B cell (primary cell): ENCODE results near the gene COL13A1. TPM values are rescaled to one million over a fixed set of nuclear protein-coding genes. Genes with fewer than 3 reads are reported as not detected.

Experiments used
- ATAC-seq: fragments of 200-7000 bp; cut with Tn5 transposase; one replicate; pipeline ENCODE4 v1.10.0; 2021; ENCODE audit warnings: low read depth, mild to moderate bottlenecking, moderate number of reproducible peaks, moderate library complexity
- CTCF ChIA-PET: fragments of 350-600 bp; sonication (Branson Sonifier 250); formaldehyde crosslinking; loops from one replicate; lab custom pipeline; 2021; ENCODE audit warnings: antibody characterized with exemption, inconsistent platforms; lab: Charles Lee
- POLR2A ChIA-PET: fragments of 350-600 bp; sonication (Branson Sonifier 250); formaldehyde crosslinking; loops from one replicate; lab custom pipeline; 2021; ENCODE audit warnings: antibody characterized with exemption; lab: Charles Lee
- DNase-seq: peaks from one replicate; pipeline ENCODE4 v3.0.0; 2013
- H2AFZ ChIP-seq: 2 replicates; pipeline ENCODE4 v1.6.1; 2012; ENCODE audit warnings: mild to moderate bottlenecking, low read depth, low read length; ENCODE audit not compliant: insufficient read depth, poor library complexity, severe bottlenecking
- H3K27ac ChIP-seq, 2 donors: 1 replicate in 1 of 2; 2 replicates in 1 of 2; pipeline ENCODE4 v1.5.1; 2012 to 2013; ENCODE audit warnings: low read length in 2 of 2, mild to moderate bottlenecking in 2 of 2, moderate library complexity in 1 of 2
- H3K27me3 ChIP-seq, 4 experiments: fragments of 200-600 bp in 1 of 4; sonication (generic) in 1 of 4; replicated peaks in 1 of 4; 1 replicate in 2 of 4; 2 replicates in 2 of 4; pipeline versions ENCODE4 v1.6.1 to v1.7.0; 2013 to 2016; ENCODE audit warnings: low read length in 3 of 4, mild to moderate bottlenecking in 2 of 4, mixed read lengths in 1 of 4, moderate library complexity in 1 of 4; ENCODE audit not compliant: insufficient read depth in 4 of 4, control insufficient read depth in 3 of 4; ENCODE audit errors: control extremely low read depth in 1 of 4
- H3K36me3 ChIP-seq, 2 experiments: replicated peaks in 1 of 2; 1 replicate in 1 of 2; 2 replicates in 1 of 2; pipeline versions ENCODE4 v1.6.1 to v1.7.1; 2013; ENCODE audit warnings: low read length in 1 of 2; ENCODE audit not compliant: insufficient read depth in 2 of 2, control insufficient read depth in 1 of 2; ENCODE audit errors: control extremely low read depth in 1 of 2, extremely low read depth in 1 of 2
- H3K4me1 ChIP-seq, 2 donors: fragments of 200-600 bp in 1 of 2; sonication (generic) in 1 of 2; 1 replicate in 1 of 2; 2 replicates in 1 of 2; pipeline versions ENCODE4 v1.5.1 to v1.6.1; 2013 to 2017; ENCODE audit warnings: low read length in 2 of 2; ENCODE audit not compliant: control insufficient read depth in 2 of 2, insufficient read depth in 2 of 2
- H3K4me2 ChIP-seq: replicated peaks from 2 replicates; pipeline ENCODE3; 2012; ENCODE audit warnings: mild to moderate bottlenecking, low read depth, low read length; ENCODE audit not compliant: poor library complexity, severe bottlenecking
- H3K4me3 ChIP-seq, 5 experiments: fragments of 200-600 bp in 1 of 5; sonication (generic) in 1 of 5; 1 replicate in 3 of 5; 2 replicates in 2 of 5; pipeline versions ENCODE4 v1.5.1 to v1.7.0; 2011 to 2016; ENCODE audit warnings: low read length in 4 of 5, mild to moderate bottlenecking in 4 of 5, low read depth in 2 of 5, control low read depth in 1 of 5, moderate library complexity in 1 of 5; ENCODE audit not compliant: insufficient read depth in 1 of 5; ENCODE audit errors: control extremely low read depth in 1 of 5, extremely low read depth in 1 of 5
- H3K79me2 ChIP-seq: fragments of 200-600 bp; sonication (generic); one replicate; pipeline ENCODE4 v1.6.0; 2016; ENCODE audit warnings: low read length; ENCODE audit not compliant: control insufficient read depth, insufficient read depth
- H3K9ac ChIP-seq: fragments of 200-600 bp; sonication (generic); 2 replicates; pipeline ENCODE4 v1.6.1; 2017; ENCODE audit warnings: mild to moderate bottlenecking, low read length, moderate library complexity
- H3K9me3 ChIP-seq, 3 donors: one replicate each; pipeline versions ENCODE4 v1.6.1 to v1.7.1; 2013; ENCODE audit warnings: low read length in 2 of 3; ENCODE audit not compliant: control insufficient read depth in 2 of 3, insufficient read depth in 1 of 3; ENCODE audit errors: control extremely low read depth in 1 of 3
- H4K20me1 ChIP-seq: 2 replicates; pipeline ENCODE4 v1.6.0; 2012; ENCODE audit warnings: mild to moderate bottlenecking, low read length; ENCODE audit not compliant: insufficient read depth, control insufficient read depth, poor library complexity, severe bottlenecking
- H3K27ac Mint-ChIP-seq: one replicate; pipeline ENCODE4 v1.8.0; 2021; ENCODE audit warnings: mixed read lengths
- H3K27me3 Mint-ChIP-seq: one replicate; pipeline ENCODE4 v1.8.0; 2021; ENCODE audit warnings: mixed read lengths
- H3K4me1 Mint-ChIP-seq: one replicate; pipeline ENCODE4 v1.8.0; 2021; ENCODE audit warnings: mixed read lengths
- H3K4me3 Mint-ChIP-seq: one replicate; pipeline ENCODE4 v1.8.0; 2021; ENCODE audit warnings: mixed read lengths
- H3K9me3 Mint-ChIP-seq: one replicate; pipeline ENCODE4 v1.8.0; 2022; ENCODE audit warnings: mixed read lengths; ENCODE audit not compliant: insufficient read depth
- CTCF ChIP-seq: fragments of 200-600 bp; IDR thresholded peaks from one replicate; pipeline ENCODE4 v1.8.0; 2022; ENCODE audit warnings: antibody characterized with exemption, mild to moderate bottlenecking
- EZH2 ChIP-seq: IDR thresholded peaks from 2 replicates; pipeline ENCODE4 v1.6.1; 2012; ENCODE audit warnings: borderline replicate concordance, low read depth, mild to moderate bottlenecking, moderate library complexity, low read length; ENCODE audit not compliant: insufficient read depth, poor library complexity, severe bottlenecking
- WGBS: methylation state at CpG from one replicate; pipeline ENCODE4 v1.1.5; 2013; ENCODE audit warnings: missing lambda C conversion rate; ENCODE audit not compliant: insufficient coverage; 5-methylcytosine and 5-hydroxymethylcytosine counted together
- intact Hi-C: fragments of 100-400 bp; cut with micrococcal nuclease; formaldehyde crosslinking; loops from one replicate; pipeline ENCODE4 v1.10.0; 2022
- polyA plus RNA-seq: library from polyadenylated mRNA; depleted of rRNA; stranded (reverse); fragments of >200 nt; gene quantifications from 2 replicates; pipeline ENCODE4 v1.2.3, GENCODE V29; 2012
- total RNA-seq, 2 donors: library from RNA; stranded (reverse); fragments of 120-200 nt in 1 of 2; gene quantifications; 1 replicate in 1 of 2; 2 replicates in 1 of 2; pipeline versions ENCODE4 v1.2.3 to v1.2.4, GENCODE V29; 2013 to 2022

COL13A1 gene
- total and polyA plus RNA-seq, 2 donors (not counting 1 experiment from before 2014, with no cell fraction given) = not detected

GRCh38 chr10:69853064-69853463 is 51.4 kb downstream of the COL13A1 start:
- intact Hi-C loops = no loop called here
- Histone ChIP-seq H3K27me3 (no peaks in the 10 kb centered on the region), H3K27ac (no peak overlapping the region), H3K36me3 (no peaks in the 10 kb centered on the region), H3K4me3 (no peak overlapping the region), H3K4me1 (no peaks in the 10 kb centered on the region), H4K20me1 (no peaks in the 10 kb centered on the region), H2AFZ (no peak overlapping the region), H3K9me3 (no peaks in the 10 kb centered on the region), H3K79me2 (no peaks in the 10 kb centered on the region), H3K9ac (no peak overlapping the region), H3K4me2 (no peak overlapping the region)
- TF ChIP-seq CTCF = no peak
- no peak for TF ChIP-seq EZH2
- ATAC-seq = no peak
- 92% methylated on average over 5 of the region's 7 CpGs for WGBS
- H3K4me1 Mint-ChIP-seq = no peaks in the 10 kb centered on the region
- H3K4me3 Mint-ChIP-seq = no peak overlapping the region
- no peak for DNase-seq
- H3K27me3 Mint-ChIP-seq = peaks cover 24% of the 10 kb centered on the region
- ChIA-PET POLR2A (no interaction called here), CTCF (no interaction called here)
- no peak overlapping the region for H3K27ac Mint-ChIP-seq
- no peaks in the 10 kb centered on the region for H3K9me3 Mint-ChIP-seq

DNA sequence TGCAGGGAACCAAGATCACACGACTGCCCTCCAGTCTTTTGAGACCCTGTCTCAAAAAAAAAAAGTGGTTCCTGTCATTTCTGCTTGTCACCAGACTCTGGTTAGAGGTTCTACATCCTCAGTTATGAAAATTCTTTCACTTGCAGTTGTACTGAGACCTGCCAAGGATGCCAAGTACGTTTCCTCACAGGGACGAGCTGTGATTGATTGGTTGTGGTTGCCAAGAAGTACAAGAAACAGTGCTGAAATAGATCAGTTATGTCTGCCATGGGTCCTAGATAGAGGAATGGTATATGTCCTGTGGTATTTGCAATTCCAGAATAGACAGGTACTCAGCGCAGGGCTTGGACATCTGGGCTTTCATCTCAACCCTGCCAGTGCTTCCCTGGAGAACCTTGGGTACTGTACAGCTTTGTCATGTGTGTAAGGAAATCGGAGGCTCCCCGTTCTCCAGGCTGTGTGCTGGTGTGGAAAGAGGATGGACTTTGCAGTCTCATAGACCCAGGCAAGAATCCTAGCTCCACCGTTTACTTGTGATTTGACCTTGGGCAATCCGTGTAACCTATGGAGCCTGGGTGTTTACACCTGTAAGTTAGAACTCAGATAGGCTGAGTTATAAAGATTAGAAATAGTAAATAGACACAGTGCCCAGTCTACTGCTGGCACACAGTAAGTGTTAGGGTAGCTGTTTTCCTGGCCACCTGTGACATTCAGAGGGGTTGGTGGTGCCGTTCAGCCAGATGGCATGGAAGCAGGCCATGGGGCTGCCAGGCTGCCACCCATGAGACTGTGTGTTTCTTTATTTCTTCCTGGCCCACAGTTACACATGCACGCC is 53.0 kb downstream of the COL13A1 start:
- intact Hi-C loops = no loop called here
- ChIA-PET POLR2A (no interaction called here), CTCF (no interaction called here)
- no peaks in the 10 kb centered on the region for H3K36me3 ChIP-seq
- DNase-seq (no peak), ATAC-seq (no peak)
- no peaks in the 10 kb centered on the region for H3K4me1 ChIP-seq
- H2AFZ ChIP-seq = no peak overlapping the region
- H3K27ac ChIP-seq = no peak overlapping the region
- H4K20me1 ChIP-seq = no peaks in the 10 kb centered on the region
- no peak overlapping the region for H3K4me3 ChIP-seq
- TF ChIP-seq CTCF = no peak
- TF ChIP-seq EZH2 = no peak
- WGBS = 81% methylated on average over 7 of the region's 10 CpGs
- no peak overlapping the region for H3K9ac ChIP-seq
- no peaks in the 10 kb centered on the region for H3K27me3 ChIP-seq
- H3K27ac Mint-ChIP-seq = no peak overlapping the region
- no peak overlapping the region for H3K4me2 ChIP-seq
- no peaks in the 10 kb centered on the region for H3K4me1 Mint-ChIP-seq
- no peaks in the 10 kb centered on the region for H3K79me2 ChIP-seq
- H3K4me3 Mint-ChIP-seq = no peak overlapping the region
- no peaks in the 10 kb centered on the region for H3K9me3 Mint-ChIP-seq
- no peaks in the 10 kb centered on the region for H3K9me3 ChIP-seq
- H3K27me3 Mint-ChIP-seq = peaks cover 17% of the 10 kb centered on the region
